ENCODE measurements around the gene LY6G6D. TPM values are rescaled to one million over a fixed set of nuclear protein-coding genes. Genes with fewer than 3 reads are reported as not detected.
"Not testable (repeated sequence)": the region's sequence is repeated elsewhere in the genome, so short reads cannot be mapped to it uniquely, and the experiment has no call there.

LY6G6D gene
- total RNA-seq, 6 experiments from 2014 or later: not detected

DNA sequence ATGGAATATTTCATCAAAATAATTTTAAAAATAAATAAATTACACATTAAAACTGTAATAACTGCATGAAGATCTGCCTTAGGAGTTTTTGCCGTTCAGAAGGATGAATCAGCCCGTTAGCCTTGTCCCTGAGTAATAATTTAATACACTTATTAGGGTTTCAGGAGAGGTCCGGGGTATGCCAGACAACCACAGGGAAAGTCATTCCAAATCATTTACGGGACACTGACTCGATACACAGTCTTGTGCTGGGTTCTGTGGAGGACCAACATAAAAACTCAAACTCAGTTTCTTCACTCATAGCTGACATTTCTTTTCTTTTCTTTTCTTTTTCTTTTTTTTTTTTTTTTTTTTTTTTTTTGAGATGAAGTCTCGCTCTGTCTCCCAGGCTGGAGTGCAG lies 9.2 kb upstream of the LY6G6D start:
- Mint-ChIP-seq H3K27me3 (ENCODE audit: insufficient read depth) (peaks cover 9% of the 10 kb centered on the region), H3K9me3 (no peaks in the 10 kb centered on the region), H3K4me1 (ENCODE audit: low read depth) (peaks cover 18% of the 10 kb centered on the region), H3K4me3 (no peak overlapping the region), H3K36me3 (ENCODE audit: low read depth) (no peaks in the 10 kb centered on the region), H3K27ac (no peak overlapping the region)
- TF ChIP-seq, protein P1, sequence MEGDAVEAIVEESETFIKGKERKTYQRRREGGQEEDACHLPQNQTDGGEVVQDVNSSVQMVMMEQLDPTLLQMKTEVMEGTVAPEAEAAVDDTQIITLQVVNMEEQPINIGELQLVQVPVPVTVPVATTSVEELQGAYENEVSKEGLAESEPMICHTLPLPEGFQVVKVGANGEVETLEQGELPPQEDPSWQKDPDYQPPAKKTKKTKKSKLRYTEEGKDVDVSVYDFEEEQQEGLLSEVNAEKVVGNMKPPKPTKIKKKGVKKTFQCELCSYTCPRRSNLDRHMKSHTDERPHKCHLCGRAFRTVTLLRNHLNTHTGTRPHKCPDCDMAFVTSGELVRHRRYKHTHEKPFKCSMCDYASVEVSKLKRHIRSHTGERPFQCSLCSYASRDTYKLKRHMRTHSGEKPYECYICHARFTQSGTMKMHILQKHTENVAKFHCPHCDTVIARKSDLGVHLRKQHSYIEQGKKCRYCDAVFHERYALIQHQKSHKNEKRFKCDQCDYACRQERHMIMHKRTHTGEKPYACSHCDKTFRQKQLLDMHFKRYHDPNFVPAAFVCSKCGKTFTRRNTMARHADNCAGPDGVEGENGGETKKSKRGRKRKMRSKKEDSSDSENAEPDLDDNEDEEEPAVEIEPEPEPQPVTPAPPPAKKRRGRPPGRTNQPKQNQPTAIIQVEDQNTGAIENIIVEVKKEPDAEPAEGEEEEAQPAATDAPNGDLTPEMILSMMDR (IDR thresholded peaks at IDR 0.05): no peak
- DNase-seq: peak; percentile 43

GRCh38 chr6:31706599-31706998 lies 8.5 kb upstream of the LY6G6D start, which contains the start of gene LY6G6F:
TSS of gene LY6G6F (plus strand) at chr6:31706866. CDS start at chr6:31706907, 41 bp downstream.
- H3K4me3 Mint-ChIP-seq: no peak within 1 kb of the TSS
- no peaks in the 10 kb centered on the region for H3K36me3 Mint-ChIP-seq (ENCODE audit: low read depth)
- TF ChIP-seq, protein P1 (IDR thresholded peaks at IDR 0.05): no peak

GRCh38 chr6:31707701-31708100 lies 7.4 kb upstream of the LY6G6D start:
- TF ChIP-seq, protein P1 (IDR thresholded peaks at IDR 0.05): no peak

More at GRCh38 chr6:31706599-31706998, 8.5 kb upstream of the LY6G6D start, which contains the start of gene LY6G6F:
- H3K4me1 Mint-ChIP-seq (ENCODE audit: low read depth): peaks cover 12% of the 10 kb centered on the region
- H3K9me3 Mint-ChIP-seq: no peaks in the 10 kb centered on the region
- peaks cover 13% of the 10 kb centered on the region for H3K27me3 Mint-ChIP-seq (ENCODE audit: insufficient read depth)
- no peak within 1 kb of the TSS for H3K27ac Mint-ChIP-seq
- DNase-seq: no peak

DNA sequence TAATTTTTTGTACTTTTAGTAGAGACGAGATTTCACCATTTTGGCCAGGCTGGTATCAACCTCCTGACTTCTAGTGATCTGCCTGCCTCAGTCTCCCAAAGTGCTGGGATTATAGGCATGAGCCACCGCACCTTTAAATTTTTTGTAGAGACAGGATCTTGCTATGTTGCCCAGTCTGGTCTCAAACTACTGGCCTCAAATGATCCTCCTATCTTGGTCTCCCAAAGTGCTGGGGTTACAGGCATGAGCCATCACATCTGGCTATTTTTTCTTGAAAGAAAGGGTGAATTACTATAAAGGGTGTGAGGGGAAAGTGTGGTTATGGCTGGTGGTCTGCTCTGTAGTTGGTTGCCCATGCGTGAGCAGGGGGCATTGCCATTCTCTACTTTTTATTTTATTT lies 6.9 kb upstream of the LY6G6D start:
- Mint-ChIP-seq H3K27me3 (ENCODE audit: insufficient read depth) (peaks cover 23% of the 10 kb centered on the region), H3K4me1 (ENCODE audit: low read depth) (peaks cover 4% of the 10 kb centered on the region), H3K27ac (no peak overlapping the region), H3K36me3 (ENCODE audit: low read depth) (no peaks in the 10 kb centered on the region), H3K9me3 (no peaks in the 10 kb centered on the region), H3K4me3 (no peak overlapping the region)
- no peak for DNase-seq
- TF ChIP-seq, protein P1 (IDR thresholded peaks at IDR 0.05): no peak

More at GRCh38 chr6:31707701-31708100, 7.4 kb upstream of the LY6G6D start:
- DNase-seq: no peak
- H3K9me3 Mint-ChIP-seq: no peaks in the 10 kb centered on the region
- peaks cover 22% of the 10 kb centered on the region for H3K27me3 Mint-ChIP-seq (ENCODE audit: insufficient read depth)
- no peak overlapping the region for H3K4me3 Mint-ChIP-seq
- H3K36me3 Mint-ChIP-seq (ENCODE audit: low read depth): no peaks in the 10 kb centered on the region
- peaks cover 6% of the 10 kb centered on the region for H3K4me1 Mint-ChIP-seq (ENCODE audit: low read depth)
- H3K27ac Mint-ChIP-seq: no peak overlapping the region

DNA sequence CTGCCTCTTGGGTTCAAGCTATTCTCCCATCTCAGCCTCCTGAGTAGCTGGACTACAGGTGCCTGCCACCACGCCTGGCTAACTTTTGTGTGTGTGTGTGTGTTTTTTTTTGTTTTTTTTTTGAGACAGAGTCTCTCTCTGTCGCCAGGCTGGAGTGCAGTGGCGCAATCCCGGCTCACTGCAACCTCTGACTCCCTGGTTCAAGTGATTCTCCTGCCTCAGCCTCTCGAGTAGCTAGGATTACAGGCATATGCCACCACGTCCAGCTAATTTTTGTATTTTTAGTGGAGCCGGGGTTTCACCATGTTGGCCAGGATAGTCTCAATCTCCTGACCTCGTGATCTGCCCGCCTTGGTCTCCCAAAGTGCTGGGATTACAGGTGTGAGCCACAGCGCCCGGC lies 6.0 kb upstream of the LY6G6D start:
- DNase-seq; H3K9me3 Mint-ChIP-seq; H3K36me3 Mint-ChIP-seq (ENCODE audit: low read depth); H3K4me3 Mint-ChIP-seq; H3K27ac Mint-ChIP-seq; H3K4me1 Mint-ChIP-seq (ENCODE audit: low read depth): not testable (repeated sequence)
- peaks cover 25% of the 10 kb centered on the region for H3K27me3 Mint-ChIP-seq (ENCODE audit: insufficient read depth)

GRCh38 chr6:31710523-31711219 lies 4.5 kb upstream of the LY6G6D start:
- H3K36me3 Mint-ChIP-seq (ENCODE audit: low read depth): no peaks in the 10 kb centered on the region
- H3K4me3 Mint-ChIP-seq: no peak overlapping the region
- TF ChIP-seq, protein P1 (IDR thresholded peaks at IDR 0.05): no peak
- H3K4me1 Mint-ChIP-seq (ENCODE audit: low read depth): no peaks in the 10 kb centered on the region
- DNase-seq: no peak
- H3K27ac Mint-ChIP-seq: no peak overlapping the region
- no peaks in the 10 kb centered on the region for H3K9me3 Mint-ChIP-seq
- peaks cover 28% of the 10 kb centered on the region for H3K27me3 Mint-ChIP-seq (ENCODE audit: insufficient read depth)
